GM19395 (cell line): ENCODE data around the gene FANK1.

Source experiments
- ATAC-seq: cut with Tn5 transposase; IDR thresholded peaks from one replicate; pipeline ENCODE4 v1.9.1; 2021; ENCODE audit warnings: mild to moderate bottlenecking, moderate library complexity; ENCODE audit not compliant: unreplicated experiment

FANK1 gene

GRCh38 chr10:126058507-126058906, 162.1 kb downstream of the FANK1 start:
- no peak for ATAC-seq
